Smooth muscle cell (in vitro differentiated cells): Measurements from ENCODE around the gene MAST4. TPM values are rescaled to one million over a fixed set of nuclear protein-coding genes. Genes with fewer than 3 reads are reported as not detected.

ENCODE experiments used
- DNase-seq: peaks from one replicate; lab custom pipeline; 2025; ENCODE audit not compliant: unreplicated experiment; lab: John Stamatoyannopoulos, UW
- H2AFZ ChIP-seq: fragments of 200-600 bp; sonication (generic); 2 replicates; pipeline ENCODE4 v1.6.0; 2016; ENCODE audit warnings: antibody characterized with exemption, low read depth, mild to moderate bottlenecking
- H3F3A ChIP-seq: fragments of 200-600 bp; sonication (generic); 2 replicates; pipeline ENCODE4 v1.6.0; 2017; ENCODE audit warnings: antibody characterized with exemption, low read depth
- H3K27ac ChIP-seq: fragments of 200-600 bp; sonication (generic); 2 replicates; pipeline ENCODE4 v1.5.1; 2016; ENCODE audit warnings: low read depth, mild to moderate bottlenecking
- H3K27me3 ChIP-seq: fragments of 200-600 bp; sonication (generic); 2 replicates; pipeline ENCODE4 v1.6.1; 2016; ENCODE audit warnings: low read depth, mild to moderate bottlenecking
- H3K36me3 ChIP-seq: fragments of 200-600 bp; sonication (generic); 2 replicates; pipeline ENCODE4 v1.5.1; 2016; ENCODE audit warnings: low read depth
- H3K4me1 ChIP-seq: fragments of 200-600 bp; sonication (generic); 2 replicates; pipeline ENCODE4 v1.5.1; 2016; ENCODE audit warnings: low read depth
- H3K4me2 ChIP-seq: fragments of 200-600 bp; sonication (generic); 2 replicates; pipeline ENCODE4 v1.6.0; 2016; ENCODE audit warnings: mild to moderate bottlenecking
- H3K4me3 ChIP-seq: fragments of 200-600 bp; sonication (generic); 2 replicates; pipeline ENCODE4 v1.5.1; 2016; ENCODE audit warnings: mild to moderate bottlenecking
- H3K79me2 ChIP-seq: fragments of 200-600 bp; sonication (generic); 2 replicates; pipeline ENCODE4 v1.6.0; 2016; ENCODE audit warnings: low read depth, mild to moderate bottlenecking
- H3K9ac ChIP-seq: fragments of 200-600 bp; sonication (generic); 2 replicates; pipeline ENCODE4 v1.6.0; 2016; ENCODE audit warnings: low read depth
- H3K9me3 ChIP-seq: fragments of 200-600 bp; sonication (generic); replicated peaks from 2 replicates; pipeline ENCODE4 v1.5.1; 2016; ENCODE audit warnings: low read depth
- H4K20me1 ChIP-seq: fragments of 200-600 bp; sonication (generic); 2 replicates; pipeline ENCODE4 v1.6.0; 2016; ENCODE audit warnings: low read depth
- WGBS: methylation state at CpG from one replicate; pipeline ENCODE4 v1.1.7; 2016; ENCODE audit warnings: low lambda C conversion rate; 5-methylcytosine and 5-hydroxymethylcytosine counted together
- polyA plus RNA-seq: library from polyadenylated mRNA; unstranded; fragments of >200 nt; fragmentation: Nextera tagmentation; extraction: Ambion mirVana; gene quantifications from 2 replicates; pipeline ENCODE4 v1.2.1, GENCODE V29; 2016
- total RNA-seq: library from RNA; depleted of rRNA; stranded (reverse); fragments of >200 nt; gene quantifications from 2 replicates; pipeline ENCODE4 v1.2.3, GENCODE V29; 2014
- TF ChIP-seq, protein P1 (sequence below): fragments of 200-600 bp; sonication (generic); IDR thresholded peaks from 2 replicates; pipeline ENCODE4 v1.5.1; 2017; ENCODE audit warnings: borderline replicate concordance, mild to moderate bottlenecking, antibody characterized with exemption; ENCODE audit not compliant: insufficient read depth, poor library complexity, severe bottlenecking

Gene MAST4
- total and polyA plus RNA-seq, 2 experiments from 2014 or later = 6.3 to 24.0 TPM

DNA sequence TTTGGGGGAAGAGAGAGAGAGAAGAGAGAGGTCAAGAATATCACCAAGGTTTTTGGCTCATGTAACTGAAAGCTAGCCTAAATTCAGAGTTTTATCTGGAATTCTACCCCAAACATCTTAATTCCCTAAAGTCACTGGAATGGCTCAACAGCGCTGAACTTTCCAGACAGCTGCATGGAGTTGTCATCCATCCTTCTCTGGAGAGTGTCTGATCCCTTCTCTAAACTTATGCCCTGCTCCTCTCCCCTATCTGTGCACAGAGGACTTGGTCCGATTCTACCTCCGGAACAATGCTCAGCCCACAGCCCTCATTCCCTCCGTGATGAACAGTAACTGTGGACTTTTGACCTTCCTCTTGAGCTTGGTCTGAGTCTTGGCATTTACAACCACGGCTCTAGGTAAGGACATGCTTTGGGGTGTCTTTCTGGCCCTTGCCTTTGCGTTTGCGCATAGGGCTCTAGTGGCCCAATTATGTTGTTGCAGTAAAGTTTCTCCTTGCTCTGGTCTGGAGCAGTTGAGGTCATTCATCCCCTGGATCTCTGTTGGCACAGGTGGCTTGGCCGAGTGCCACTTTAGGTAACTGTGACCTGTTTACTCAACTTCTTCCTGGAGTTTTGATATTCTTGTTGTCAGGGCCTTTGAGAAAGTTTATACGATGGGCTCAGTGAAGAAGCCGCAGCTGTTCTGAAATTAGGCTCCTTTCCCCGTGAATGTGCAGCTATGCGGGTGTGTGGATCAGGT lies 618.7 kb downstream of the MAST4 start:
- Histone ChIP-seq H3K9me3 (no peaks in the 10 kb centered on the region), H3K4me2 (no peak overlapping the region), H3F3A (no peaks in the 10 kb centered on the region), H3K36me3 (no peaks in the 10 kb centered on the region), H4K20me1 (no peaks in the 10 kb centered on the region), H3K27me3 (peaks cover 25% of the 10 kb centered on the region), H3K9ac (no peak overlapping the region), H3K4me1 (no peaks in the 10 kb centered on the region), H3K27ac (no peak overlapping the region), H2AFZ (no peak overlapping the region), H3K79me2 (no peaks in the 10 kb centered on the region), H3K4me3 (no peak overlapping the region)
- TF ChIP-seq, protein P1, sequence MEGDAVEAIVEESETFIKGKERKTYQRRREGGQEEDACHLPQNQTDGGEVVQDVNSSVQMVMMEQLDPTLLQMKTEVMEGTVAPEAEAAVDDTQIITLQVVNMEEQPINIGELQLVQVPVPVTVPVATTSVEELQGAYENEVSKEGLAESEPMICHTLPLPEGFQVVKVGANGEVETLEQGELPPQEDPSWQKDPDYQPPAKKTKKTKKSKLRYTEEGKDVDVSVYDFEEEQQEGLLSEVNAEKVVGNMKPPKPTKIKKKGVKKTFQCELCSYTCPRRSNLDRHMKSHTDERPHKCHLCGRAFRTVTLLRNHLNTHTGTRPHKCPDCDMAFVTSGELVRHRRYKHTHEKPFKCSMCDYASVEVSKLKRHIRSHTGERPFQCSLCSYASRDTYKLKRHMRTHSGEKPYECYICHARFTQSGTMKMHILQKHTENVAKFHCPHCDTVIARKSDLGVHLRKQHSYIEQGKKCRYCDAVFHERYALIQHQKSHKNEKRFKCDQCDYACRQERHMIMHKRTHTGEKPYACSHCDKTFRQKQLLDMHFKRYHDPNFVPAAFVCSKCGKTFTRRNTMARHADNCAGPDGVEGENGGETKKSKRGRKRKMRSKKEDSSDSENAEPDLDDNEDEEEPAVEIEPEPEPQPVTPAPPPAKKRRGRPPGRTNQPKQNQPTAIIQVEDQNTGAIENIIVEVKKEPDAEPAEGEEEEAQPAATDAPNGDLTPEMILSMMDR = no peak
- DNase-seq = no peak
- WGBS = 81% methylated on average over 12 of the region's 12 CpGs

DNA sequence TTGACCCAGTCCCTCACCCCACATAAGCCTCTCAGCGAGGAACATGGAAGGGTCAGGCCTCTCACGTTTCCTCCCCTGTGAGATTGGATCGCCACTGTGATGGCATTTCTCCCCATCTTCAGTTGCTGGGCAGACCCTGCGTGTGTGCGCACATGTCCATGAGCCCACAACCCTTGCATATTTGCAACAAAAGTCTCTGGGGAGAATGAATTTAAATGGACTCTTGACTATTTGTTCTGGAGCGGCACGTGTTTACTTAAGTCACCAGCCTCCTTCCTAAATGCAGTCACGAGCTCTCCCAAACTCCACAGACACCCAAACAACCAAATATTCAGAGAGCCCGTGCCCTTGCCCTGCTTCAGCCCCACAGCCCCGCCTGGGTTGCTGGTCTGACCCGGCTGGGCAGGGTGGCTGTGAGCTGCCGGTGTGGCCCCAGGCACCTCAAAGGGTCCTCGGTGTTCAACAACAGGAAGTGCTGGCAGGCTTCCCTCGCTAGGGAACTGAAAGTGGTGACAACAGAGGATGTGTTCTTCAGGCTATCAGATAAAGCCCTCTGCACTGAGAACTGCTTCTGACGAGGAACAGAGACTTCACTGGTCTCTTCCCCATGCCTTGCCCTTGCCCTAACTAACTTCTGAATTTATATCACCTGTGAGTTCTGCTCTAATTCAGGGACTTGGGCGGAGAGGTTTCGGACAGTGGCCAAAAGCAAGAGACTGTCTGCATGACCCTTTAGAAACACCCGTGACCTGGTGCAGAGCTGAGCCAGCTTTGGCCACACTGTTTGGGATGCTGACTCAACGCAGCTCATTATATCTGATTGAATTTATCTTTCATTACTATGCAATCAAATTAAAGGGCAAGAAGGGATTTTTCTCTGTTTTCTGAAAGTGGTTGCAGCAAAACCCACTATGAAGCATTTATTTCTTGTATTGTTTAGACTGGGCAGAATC lies 619.6 kb downstream of the MAST4 start:
- peak overlapping the region; percentile 74 for H3K4me2 ChIP-seq
- H3K36me3 ChIP-seq = no peaks in the 10 kb centered on the region
- no peaks in the 10 kb centered on the region for H4K20me1 ChIP-seq
- TF ChIP-seq, protein P1 = no peak
- peaks cover 25% of the 10 kb centered on the region for H3K27me3 ChIP-seq
- H3K9ac ChIP-seq = no peak overlapping the region
- H3K79me2 ChIP-seq = no peaks in the 10 kb centered on the region
- peak overlapping the region; percentile 91 for H2AFZ ChIP-seq
- H3K9me3 ChIP-seq = no peaks in the 10 kb centered on the region
- no peaks in the 10 kb centered on the region for H3F3A ChIP-seq
- 55% methylated on average over 19 of the region's 19 CpGs for WGBS
- H3K27ac ChIP-seq = no peak overlapping the region
- peak overlapping the region; percentile 23 for H3K4me3 ChIP-seq
- DNase-seq = no peak
- no peaks in the 10 kb centered on the region for H3K4me1 ChIP-seq

DNA sequence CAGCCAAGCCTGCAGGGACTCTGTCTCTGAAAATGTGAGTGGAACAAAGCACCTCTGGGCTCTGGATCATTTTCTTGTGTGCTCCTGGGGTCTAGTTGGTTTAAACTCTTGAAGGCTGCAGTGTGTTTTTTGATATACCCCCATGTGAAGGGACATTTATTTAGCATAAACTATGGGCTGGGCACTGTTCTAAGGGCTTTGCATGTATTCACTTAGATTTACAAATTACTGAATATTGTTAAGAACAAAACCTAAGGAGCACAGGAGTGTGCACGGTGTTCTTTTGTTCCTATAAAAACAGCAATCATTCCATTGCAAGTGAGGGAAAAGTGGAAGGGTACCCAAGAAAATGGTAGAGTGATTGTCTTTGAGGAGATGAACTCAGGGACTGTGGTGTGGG lies 620.4 kb downstream of the MAST4 start:
- H3K9me3 ChIP-seq = no peaks in the 10 kb centered on the region
- no peak for DNase-seq
- WGBS = 88% methylated on average over 1 of the region's 1 CpG
- H3K4me2 ChIP-seq = no peak overlapping the region
- no peaks in the 10 kb centered on the region for H3K4me1 ChIP-seq
- H3K79me2 ChIP-seq = no peaks in the 10 kb centered on the region
- H3K27ac ChIP-seq = no peak overlapping the region
- H3K9ac ChIP-seq = no peak overlapping the region
- TF ChIP-seq, protein P1 = no peak
- no peak overlapping the region for H3K4me3 ChIP-seq
- peaks cover 25% of the 10 kb centered on the region for H3K27me3 ChIP-seq
- H3K36me3 ChIP-seq = no peaks in the 10 kb centered on the region
- H4K20me1 ChIP-seq = no peaks in the 10 kb centered on the region
- H2AFZ ChIP-seq = no peak overlapping the region
- H3F3A ChIP-seq = no peaks in the 10 kb centered on the region
